Sigmoid colon (tissue), 4 donors: ENCODE results near the gene WDR6.

Source experiments
- EP300 ChIP-seq, 4 donors: sonication (generic); formaldehyde crosslinking; IDR thresholded peaks; one replicate each; pipeline ENCODE4 v1.6.1; 2017; ENCODE audit warnings: antibody characterized with exemption in 4 of 4
- POLR2A ChIP-seq, 2 donors: fragments of 450-650 bp; IDR thresholded peaks; one replicate each; pipeline ENCODE4 v1.6.1; 2016; ENCODE audit warnings: antibody characterized with exemption in 2 of 2, mild to moderate bottlenecking in 2 of 2, moderate library complexity in 2 of 2
- POLR2AphosphoS5 ChIP-seq, 4 donors: sonication (generic); formaldehyde crosslinking; IDR thresholded peaks; one replicate each; pipeline ENCODE4 v1.6.1; 2017; ENCODE audit warnings: antibody characterized with exemption in 4 of 4
- TF ChIP-seq, protein P1 (sequence below), 4 experiments: fragments of 450-650 bp in 3 of 4; fragments of 200-600 bp in 1 of 4; IDR thresholded peaks; one replicate each; pipeline ENCODE4 v1.5.1; 2016 to 2019; ENCODE audit warnings: antibody characterized with exemption in 4 of 4, mild to moderate bottlenecking in 3 of 4, moderate library complexity in 2 of 4

DNA sequence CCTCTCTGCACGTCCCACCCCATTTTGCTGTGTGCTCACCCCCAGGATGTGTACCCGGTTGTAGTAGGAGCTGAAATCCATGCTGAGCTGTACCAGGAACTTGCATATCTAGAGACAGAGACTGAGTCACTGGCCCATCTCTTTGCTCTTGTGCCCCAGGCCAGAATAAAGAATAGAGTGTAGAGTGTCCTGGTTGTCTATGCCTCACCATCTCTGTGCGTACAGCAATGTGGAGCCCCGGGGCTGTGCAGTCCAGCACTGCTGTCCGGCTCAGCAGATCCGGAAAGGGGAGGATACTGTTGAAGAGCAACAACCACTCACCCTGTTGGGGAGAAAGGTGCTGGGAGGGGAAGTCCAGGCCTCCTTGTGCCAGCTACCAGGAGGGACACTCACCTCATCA lies 8.6 kb downstream of the WDR6 start:
- TF ChIP-seq POLR2AphosphoS5 (IDR thresholded peaks at IDR 0.05) (no peak), POLR2A (IDR thresholded peaks at IDR 0.05) (no peak), EP300 (IDR thresholded peaks at IDR 0.05) (no peak)
- TF ChIP-seq, protein P1, sequence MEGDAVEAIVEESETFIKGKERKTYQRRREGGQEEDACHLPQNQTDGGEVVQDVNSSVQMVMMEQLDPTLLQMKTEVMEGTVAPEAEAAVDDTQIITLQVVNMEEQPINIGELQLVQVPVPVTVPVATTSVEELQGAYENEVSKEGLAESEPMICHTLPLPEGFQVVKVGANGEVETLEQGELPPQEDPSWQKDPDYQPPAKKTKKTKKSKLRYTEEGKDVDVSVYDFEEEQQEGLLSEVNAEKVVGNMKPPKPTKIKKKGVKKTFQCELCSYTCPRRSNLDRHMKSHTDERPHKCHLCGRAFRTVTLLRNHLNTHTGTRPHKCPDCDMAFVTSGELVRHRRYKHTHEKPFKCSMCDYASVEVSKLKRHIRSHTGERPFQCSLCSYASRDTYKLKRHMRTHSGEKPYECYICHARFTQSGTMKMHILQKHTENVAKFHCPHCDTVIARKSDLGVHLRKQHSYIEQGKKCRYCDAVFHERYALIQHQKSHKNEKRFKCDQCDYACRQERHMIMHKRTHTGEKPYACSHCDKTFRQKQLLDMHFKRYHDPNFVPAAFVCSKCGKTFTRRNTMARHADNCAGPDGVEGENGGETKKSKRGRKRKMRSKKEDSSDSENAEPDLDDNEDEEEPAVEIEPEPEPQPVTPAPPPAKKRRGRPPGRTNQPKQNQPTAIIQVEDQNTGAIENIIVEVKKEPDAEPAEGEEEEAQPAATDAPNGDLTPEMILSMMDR (IDR thresholded peaks at IDR 0.05) = no peak
